GM21737 (cell line): Measurements from ENCODE around the gene CDH4.

Source experiments
- ATAC-seq: cut with Tn5 transposase; IDR thresholded peaks from one replicate; pipeline ENCODE4 v1.9.1; 2021; ENCODE audit warnings: mild to moderate bottlenecking, moderate library complexity; ENCODE audit not compliant: unreplicated experiment

The CDH4 gene

DNA sequence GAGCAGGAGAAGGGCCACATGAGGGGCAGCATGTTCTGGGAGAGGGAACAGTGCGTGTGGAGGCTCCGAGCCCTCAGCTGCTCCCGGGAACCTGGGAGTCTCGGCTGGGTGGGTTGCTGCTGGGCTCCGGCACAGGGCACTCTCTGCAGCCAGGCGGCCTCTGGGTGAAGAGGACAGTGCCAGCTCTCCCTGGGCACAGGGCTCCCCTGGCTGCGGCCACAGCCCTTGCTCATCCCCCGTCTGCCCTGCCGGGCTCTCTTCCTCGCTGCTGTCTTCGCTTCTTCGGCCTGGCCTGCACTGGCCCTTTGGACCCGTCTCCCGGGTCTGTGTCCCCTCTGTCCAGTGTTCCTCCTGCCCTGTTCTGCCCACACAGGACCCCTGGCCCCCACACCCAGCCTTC lies 48.2 kb downstream of the CDH4 start:
- no peak for ATAC-seq

DNA sequence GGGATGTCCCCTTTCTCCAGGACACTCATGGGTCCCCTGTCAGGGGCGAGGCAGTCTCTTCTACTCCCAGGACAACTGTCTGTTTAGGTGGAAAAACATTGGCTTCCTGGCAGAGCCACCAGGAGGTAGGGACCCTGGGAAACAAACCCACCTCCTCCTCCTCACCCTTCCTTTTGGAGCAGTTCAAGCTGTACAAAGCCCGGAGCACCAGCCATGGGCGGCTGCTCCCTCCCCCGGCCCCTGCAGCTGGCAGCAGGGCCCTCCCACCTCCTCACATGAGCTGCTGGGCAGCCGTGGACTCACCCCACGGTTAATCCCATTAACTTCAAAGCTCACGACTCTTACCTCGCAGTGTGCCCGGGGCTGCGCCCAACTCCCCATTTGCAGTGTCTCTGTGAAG lies 48.6 kb downstream of the CDH4 start:
- no peak for ATAC-seq

DNA sequence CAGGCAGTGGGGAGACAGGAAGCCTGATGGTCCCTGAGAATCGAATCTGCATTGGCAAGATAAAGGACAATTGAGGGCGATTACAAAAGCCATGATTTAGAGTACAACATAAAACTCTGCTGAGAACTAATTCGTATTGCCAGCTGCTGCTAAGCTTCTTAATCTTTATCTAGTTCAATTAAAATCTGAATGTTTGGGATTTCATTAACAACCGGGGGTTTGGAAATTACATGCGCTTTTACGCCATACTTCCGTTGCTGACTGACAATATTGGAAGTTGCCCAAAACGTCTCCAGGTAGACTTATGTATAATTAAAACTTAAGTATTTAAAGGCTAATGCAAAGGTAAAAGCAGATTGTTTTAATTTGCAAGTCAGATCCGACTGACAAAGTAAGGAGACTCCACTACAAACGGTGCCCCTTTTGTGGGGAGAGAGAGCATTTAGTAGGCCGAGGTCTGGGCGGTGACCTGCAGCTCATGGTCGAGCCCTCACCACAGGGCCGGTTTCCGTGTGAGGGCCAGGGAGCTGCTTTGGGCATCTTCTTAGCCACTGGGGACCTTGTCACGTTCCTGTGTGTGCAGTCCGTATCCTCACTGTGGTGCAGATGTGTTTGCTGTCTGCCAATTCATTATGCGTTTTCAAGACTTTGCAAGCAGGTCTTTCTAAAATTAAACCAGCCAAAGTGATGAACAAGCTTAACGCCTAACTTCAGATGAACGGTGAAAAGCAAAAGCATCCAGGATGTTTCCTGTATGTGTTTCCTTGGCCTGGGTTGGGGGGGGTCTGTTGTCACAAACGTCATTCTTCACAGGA lies 49.9 kb downstream of the CDH4 start:
- no peak for ATAC-seq

DNA sequence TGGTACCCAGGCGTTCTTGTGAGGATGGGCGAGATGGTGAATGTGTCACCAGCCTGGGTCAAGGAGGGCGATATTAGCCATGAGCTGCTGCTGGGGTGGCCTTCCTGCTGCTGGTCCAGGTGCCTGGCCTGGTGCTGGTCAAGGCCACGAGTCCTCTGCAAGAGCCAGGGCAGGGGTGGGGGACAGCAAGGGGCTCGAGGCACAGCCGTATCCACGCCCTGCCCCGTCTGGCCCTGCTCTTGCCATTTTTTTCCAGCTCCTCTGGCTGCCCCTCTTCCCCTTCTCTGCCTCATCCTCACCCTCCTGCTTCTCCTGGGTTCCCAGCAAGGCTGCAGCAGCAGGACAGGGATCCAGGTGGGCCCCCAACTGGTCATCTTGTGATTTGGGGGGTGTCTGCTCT lies 51.2 kb downstream of the CDH4 start:
- no peak for ATAC-seq

DNA sequence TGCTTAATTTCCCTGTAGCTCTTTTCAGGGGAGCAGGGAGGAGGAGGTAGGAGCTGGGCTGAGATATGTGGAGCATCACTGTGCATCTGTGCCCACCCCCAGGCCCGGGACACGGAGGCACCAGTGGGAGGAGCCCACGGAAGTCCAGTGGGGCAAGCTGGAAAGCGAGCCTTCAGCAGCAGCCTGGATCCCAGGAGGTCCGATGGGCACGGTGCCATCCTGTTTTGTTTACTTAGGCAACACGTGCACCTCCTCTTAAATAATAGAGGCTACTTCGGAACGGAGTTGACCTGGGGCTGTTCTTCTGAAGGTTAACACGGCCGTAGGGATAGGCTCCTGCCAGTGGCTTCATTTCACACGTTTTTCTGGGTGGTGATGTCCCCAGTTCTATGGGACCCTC lies 51.6 kb downstream of the CDH4 start:
- no peak for ATAC-seq

DNA sequence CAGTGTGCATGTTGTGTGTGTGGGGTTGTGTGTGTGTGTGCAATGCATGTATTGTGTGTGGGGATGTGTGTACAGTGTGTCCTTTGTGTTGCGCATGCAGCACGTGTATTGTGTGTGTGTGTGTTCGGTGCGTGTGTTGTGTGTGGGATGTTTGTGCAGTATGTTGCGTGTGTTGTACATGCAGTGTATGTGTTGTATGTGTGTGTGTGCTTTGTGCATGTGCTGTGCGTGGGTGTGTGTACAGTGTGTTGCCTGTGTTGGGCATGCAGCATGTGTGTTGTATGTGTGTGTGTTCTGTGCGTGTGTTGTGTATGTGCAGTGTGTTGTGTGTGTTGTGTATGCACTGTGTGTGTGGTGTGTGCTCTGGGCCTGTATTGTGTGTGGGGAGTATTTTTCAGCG lies 52.7 kb downstream of the CDH4 start:
- ATAC-seq, result no peak

DNA sequence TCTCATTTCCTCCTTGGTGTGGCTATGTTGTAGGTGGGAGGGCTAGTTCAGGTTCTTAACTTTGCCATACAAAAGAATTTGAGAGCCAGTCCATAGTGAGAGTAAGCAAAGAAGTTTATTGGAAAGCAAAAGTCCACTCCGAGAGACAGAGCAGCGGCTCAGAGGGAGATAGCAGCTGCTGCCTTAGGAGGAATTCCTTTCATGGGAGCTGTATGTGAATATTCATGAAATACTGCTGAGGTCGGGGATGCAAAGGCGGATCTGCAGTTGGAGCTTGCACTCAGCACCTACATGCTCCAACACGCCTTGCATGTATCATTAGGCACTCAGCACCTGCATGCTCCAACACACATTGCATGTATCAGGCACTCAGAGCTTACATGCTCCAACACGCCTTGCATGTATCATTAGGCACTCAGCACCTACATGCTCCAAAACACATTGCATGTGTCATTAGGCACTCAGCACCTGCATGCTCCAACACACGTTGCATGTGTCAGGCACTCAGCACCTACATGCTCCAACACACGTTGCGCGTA lies 54.9 kb downstream of the CDH4 start:
- ATAC-seq, result no peak

DNA sequence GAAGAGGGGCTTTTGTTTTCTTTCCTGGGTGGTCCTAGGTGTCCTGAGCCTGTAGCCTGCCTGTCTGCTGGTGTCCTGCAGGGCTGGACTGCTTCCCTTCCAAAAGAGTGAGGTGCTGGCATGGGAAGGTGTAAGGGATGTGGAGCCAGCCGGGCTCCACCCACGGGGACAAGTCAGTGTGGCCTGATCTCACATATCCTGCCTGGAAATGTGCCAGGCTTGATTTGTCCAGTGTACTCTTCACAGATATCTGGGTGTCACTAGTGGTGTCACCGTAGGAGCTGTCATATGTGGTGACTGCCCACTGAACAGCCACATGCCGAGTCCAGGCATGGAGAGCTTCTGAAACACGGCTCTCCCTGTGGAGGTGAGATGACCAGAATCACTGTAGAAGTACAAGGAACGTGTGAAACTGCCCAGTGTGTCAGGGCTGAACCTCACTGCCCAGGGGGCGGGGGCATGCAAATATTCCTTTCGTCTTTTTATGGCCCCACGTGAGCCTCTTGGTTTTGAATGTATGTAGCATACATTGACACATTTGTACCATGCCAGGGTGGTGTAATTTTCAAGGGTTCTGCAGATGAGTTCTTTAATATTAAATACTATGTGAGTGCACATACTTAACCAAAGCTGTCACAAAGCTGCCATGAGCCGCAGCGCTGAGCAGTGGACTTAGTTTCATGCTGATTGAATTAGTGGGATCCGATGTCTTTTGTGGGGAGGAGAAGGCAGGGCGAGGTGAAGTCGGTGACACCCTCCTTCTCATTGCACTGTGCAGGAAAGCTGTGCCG lies 55.8 kb downstream of the CDH4 start:
- no peak for ATAC-seq

DNA sequence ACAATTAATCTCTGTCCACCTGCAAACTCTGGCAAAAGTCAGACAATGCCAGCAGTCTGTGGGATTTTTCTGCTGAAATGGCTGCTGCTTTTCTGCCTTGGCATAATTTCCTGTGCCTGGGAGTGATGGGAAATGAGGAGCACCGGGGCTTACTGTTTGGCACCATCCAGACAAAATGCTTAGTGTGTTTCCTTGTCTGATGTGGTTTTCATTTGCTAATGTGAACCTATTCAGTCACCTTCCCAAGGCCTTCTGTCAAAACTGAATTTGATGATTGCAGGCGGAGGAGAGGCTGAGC lies 56.4 kb downstream of the CDH4 start:
- no peak for ATAC-seq

DNA sequence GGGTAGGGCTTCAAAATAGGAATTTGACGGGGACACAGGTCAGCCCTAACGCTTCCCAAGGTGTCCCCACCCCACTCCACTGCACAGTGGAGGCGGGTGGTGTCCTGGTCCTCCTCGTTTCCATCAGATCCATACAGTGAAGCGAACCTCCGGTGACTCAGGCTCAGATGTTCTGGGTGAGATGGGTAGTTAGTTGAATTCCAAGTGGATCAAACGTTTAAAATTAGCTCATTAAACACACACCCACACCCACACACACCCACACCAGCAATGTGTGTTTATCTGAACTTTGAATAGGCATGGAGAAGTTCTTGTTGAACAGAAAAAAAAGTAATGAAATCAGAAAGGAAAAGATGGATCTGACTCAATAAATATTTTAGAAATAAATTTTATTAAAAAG lies 58.9 kb downstream of the CDH4 start:
- ATAC-seq, result no peak

DNA sequence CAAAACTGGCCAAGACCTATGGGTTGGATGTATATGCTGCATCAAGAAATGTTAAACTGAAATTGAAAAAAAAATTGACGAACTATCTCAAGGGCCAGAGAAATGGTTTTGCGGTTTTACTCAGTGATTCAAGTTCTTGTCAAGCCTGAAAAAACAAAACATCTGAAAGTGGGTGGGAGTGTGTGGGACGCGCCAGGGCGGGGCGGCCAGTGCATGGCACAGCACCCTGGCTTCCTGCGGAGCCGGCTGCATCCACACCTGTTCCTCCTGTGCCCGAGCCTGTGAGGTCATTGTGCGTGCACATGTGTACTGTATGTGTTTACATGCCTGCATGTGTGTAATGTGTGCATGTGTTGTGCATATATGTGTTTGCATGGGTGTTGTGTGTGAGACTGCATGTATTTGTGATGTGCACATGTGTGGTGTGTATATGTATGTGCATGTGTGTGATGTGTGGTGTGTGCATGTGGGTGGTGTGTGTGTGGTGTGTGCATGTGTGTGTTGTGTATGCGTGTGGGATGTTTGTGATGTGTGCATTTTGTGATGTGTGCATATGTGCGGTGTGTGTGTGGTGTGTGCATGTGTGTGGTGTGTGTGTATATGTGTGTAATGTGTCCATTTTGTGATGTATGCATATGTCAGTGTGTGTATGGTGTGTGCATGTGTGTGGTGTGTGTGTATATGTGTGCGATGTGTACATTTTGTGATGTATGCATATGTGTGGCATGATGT lies 59.8 kb downstream of the CDH4 start:
- ATAC-seq, result no peak

DNA sequence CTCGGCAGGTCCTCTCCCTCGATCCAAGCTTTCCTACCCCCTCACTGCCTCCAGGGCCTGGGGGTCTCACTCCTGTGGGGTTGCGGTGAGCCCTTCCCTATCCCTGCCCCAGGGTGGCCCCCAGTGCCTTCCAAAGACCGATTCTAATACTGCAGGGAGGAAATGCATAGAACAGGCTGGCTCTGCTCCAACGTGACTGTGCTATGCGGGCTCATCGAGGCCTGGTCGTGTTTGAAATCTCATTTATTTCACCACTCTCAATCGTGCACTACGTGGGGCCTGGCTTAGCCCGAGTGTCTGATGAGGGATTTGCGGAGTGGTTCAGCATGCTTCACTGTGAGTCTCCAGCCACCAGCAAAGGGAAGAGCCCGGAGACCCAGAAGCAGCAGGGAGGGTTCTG lies 60.9 kb downstream of the CDH4 start:
- no peak for ATAC-seq

DNA sequence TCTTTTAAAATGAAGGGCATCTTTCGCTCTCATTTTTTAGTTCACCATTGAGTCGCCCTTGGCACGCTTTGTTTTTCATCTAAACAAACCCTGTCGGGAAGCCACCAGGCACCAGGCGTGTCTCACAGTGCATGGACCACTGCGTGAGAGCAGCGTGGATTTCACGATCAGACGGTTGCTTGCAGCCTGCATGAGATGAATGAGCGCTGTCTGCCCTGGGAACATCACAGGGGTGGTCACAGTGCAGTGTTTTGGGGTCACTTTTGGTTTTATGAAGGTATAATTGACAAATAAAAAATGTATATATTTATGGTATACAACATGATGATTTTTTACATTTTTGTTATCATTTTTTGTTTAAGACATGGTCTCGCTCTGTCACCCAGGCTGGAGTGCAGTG lies 61.3 kb downstream of the CDH4 start:
- no peak for ATAC-seq

DNA sequence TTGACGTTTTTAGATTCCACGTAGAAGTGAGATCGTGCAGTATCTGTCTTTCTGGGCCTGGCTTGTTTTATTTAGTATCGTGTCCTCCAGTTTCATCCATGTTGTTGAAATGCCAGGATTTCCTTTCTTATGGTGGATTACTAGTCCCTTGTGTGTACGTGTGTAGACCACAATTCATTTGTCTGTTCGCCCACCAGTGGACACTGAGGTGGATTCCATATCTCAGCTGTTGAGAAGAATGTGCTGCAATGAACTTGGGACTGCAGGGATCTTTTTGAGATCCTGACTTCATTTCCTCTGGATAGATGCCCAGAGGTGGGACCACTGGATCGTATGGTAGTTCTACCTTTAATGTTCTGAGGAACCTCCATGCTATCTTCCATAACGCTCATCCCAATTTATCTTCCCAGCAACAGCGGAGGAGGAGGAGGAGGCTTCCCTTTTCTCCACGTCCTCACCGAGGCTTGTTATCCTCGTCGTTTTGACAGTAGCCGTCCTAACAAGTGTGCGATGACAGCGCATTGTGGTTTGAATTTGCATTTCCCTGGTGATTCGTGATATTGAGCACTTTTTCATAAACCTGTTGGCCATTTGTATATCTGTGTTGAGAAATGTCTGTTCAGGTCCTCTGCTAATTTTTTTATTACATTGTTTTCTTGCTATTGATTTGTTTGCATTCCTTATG lies 62.4 kb downstream of the CDH4 start:
- ATAC-seq, result no peak

DNA sequence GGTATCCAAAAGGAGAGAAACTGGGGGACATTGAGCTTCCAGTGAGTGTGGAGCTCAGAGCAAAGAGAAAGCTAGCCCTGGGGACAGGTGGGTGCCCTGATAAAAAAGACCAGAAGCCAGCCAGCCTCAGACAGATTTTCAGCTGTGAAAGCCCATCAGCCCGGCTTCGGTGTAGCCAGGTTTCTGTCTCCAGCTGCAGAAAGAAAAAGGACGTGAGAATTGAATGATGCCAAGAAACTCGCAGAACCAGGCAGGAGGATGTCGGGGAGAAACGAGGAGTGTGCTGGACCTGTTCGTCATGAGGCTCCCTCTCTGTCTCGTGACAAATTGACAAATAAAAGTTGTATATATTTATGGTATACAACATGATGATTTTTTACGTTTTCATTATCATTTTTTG lies 63.3 kb downstream of the CDH4 start:
- no peak for ATAC-seq

DNA sequence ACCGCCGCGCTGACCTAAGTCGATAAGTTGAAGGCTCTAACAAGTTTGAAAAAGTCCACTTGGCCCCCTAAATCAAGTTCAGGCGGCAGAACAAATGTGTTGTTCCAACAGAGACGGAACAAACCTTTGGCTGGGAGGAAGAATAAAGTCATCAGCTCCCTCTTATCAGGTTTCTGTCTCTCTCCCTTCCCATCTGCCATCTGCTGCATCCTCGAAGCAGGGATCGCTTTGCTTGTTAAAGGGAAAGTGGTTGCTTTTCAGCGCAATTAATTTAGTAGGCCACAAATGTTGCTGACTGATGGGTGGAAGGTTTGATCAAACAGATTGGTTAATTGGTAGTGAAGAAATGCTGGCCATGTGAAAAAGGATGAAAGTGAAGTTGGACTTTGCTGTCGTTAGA lies 64.3 kb downstream of the CDH4 start:
- no peak for ATAC-seq

DNA sequence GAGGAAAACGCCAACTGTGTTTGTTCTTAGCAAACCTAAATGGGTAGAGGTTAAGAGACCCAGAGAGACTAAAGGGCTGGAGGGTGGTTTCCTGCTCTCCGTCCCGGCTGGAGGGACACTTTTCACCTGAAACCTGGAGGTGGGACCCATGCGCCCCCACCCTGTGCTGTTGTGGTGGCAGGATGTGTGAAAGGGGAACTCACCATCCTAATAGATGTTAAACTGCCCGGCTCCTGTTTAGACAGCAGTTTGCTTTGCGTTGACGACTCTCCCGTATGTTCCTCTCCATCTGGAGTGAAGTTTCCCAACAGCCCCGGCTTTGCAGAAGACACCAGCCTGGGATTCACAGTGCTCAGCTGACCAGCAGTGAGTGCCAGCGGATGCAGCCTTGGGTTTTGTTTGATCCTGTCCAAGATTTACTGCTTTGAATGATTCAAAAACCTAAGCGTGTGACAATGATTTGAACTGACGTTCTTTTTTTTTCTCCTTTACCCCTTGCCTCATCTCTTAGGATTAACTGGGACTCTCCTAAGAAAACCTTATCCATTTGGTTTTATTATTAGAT lies 66.0 kb downstream of the CDH4 start:
- ATAC-seq, result no peak

DNA sequence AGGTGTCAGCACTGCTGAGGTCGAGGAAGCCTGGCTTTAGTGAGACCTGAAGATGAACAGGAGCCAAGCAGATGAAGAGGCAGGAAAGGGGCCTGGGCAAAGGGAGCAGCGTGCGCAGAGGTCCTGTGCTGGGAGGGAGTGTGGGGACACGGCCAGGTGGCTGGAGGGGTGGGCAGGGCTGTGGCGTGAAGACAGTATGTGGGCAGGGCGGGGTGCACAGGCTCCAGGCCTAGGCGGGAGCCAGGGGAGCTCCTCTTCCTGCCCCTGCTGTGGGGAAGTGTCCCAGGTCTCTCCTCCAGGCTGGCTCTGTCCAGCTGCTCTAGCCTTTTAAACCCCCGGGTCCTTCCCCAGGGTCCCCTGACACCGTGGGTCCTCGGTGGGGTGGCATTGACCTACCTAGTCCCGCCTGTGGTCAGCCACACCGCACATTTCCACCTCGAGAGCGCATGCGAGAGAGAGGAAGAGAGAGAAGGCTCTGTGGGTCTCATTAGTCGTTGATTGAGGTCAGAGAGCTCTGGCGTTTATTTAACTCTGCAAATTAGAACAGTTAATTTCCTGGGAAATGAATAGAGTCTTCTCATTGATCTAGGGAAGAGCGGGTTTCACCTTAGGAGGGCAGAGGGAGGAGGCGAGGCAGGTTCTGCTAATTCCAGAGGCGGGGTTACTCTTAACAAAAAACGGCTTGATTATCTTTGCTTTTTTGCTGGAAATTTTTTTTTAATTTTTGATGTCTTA lies 68.8 kb downstream of the CDH4 start:
- no peak for ATAC-seq

DNA sequence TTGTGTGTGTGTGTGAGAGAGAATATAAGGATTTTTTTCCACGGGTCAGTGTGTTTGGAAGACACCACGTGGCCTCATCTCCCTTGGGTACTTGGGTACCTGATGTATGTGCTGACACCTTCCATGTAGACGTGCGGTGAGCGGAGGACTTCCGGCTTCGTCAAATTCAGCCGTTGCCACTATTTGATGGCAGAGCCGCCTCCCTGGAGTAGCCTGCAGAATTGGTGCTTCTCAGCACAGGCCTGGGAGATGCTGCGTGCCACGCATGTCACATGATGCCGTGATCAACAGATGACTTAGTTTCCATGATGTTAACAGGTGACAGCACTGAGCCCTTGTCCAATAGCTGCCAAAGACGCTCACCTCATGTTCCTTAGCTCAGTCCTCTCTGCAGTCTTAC lies 69.4 kb downstream of the CDH4 start:
- ATAC-seq, result no peak
